Ascending aorta (tissue), 2 donors: Measurements from ENCODE around the gene MICU1. TPM values are rescaled to one million over a fixed set of nuclear protein-coding genes. Genes with fewer than 3 reads are reported as not detected.
"Not testable (repeated sequence)": the region's sequence is repeated elsewhere in the genome, so short reads cannot be mapped to it uniquely, and the experiment has no call there.

Experiments used
- DNase-seq, 2 donors: peaks; one replicate each; pipeline ENCODE4 v3.0.0-alpha.2; 2019; ENCODE audit warnings: low spot score in 2 of 2
- H3K27ac ChIP-seq, 2 donors: fragments of 200-600 bp; sonication (generic); one replicate each; pipeline ENCODE4 v1.5.1; 2016 to 2017; ENCODE audit warnings: mild to moderate bottlenecking in 1 of 2
- H3K27me3 ChIP-seq: fragments of 200-600 bp; sonication (generic); one replicate; pipeline ENCODE4 v1.5.1; 2017
- H3K36me3 ChIP-seq, 2 donors: fragments of 200-600 bp; sonication (generic); one replicate each; pipeline ENCODE4 v1.5.1; 2016
- H3K4me1 ChIP-seq, 2 donors: fragments of 200-600 bp; sonication (generic); one replicate each; pipeline ENCODE4 v1.5.1; 2016 to 2017; ENCODE audit warnings: mild to moderate bottlenecking in 1 of 2
- H3K4me3 ChIP-seq, 2 donors: fragments of 200-600 bp; sonication (generic); one replicate each; pipeline ENCODE4 v1.5.1; 2016 to 2017; ENCODE audit warnings: mild to moderate bottlenecking in 1 of 2
- H3K9me3 ChIP-seq, 2 donors: fragments of 200-600 bp; sonication (generic); one replicate each; pipeline ENCODE4 v1.5.1; 2016
- CTCF ChIP-seq, 3 experiments: fragments of 200-600 bp in 2 of 3; fragments of 450-650 bp in 1 of 3; sonication (generic) in 2 of 3; IDR thresholded peaks; one replicate each; pipeline ENCODE4 v1.5.1; 2016 to 2019; ENCODE audit warnings: antibody characterized with exemption in 3 of 3, mild to moderate bottlenecking in 1 of 3, moderate library complexity in 1 of 3
- intact Hi-C: fragments of 100-400 bp; cut with DNase I; formaldehyde crosslinking; loops from one replicate; pipeline ENCODE4 v1.15.1; 2023
- total RNA-seq: library from RNA; depleted of rRNA; stranded (reverse); fragments of >200 nt; gene quantifications from one replicate; pipeline ENCODE4 v1.1.0, GENCODE V29; 2016

Gene MICU1
- total RNA-seq, 1 donor from 2014 or later, result 18.9 TPM

GRCh38 chr10:72407927-72408600 is 217.8 kb downstream of the MICU1 start:
- no peak for DNase-seq
- no peak for TF ChIP-seq CTCF (IDR thresholded peaks at IDR 0.05)
- Histone ChIP-seq H3K27ac (no peak overlapping the region), H3K36me3 (peaks cover 0 to 6% of the 10 kb centered on the region in 2 donors), H3K9me3 (no peaks in the 10 kb centered on the region), H3K4me3 (no peak overlapping the region), H3K4me1 (no peaks in the 10 kb centered on the region), H3K27me3 (no peaks in the 10 kb centered on the region)
- intact Hi-C loops, result no loop called here

- TF ChIP-seq CTCF (IDR thresholded peaks at IDR 0.05), result no peak
- Histone ChIP-seq H3K27me3 (no peaks in the 10 kb centered on the region), H3K36me3 (peaks cover 0 to 6% of the 10 kb centered on the region in 2 donors), H3K27ac (no peak overlapping the region), H3K4me1 (no peaks in the 10 kb centered on the region), H3K4me3 (no peak overlapping the region), H3K9me3 (no peaks in the 10 kb centered on the region)
- DNase-seq, result no peak
- intact Hi-C loops, result no loop called here
Measured at GRCh38 chr10:72407471-72407870, 218.4 kb downstream of the MICU1 start.

GRCh38 chr10:72395581-72395980 is 230.3 kb downstream of the MICU1 start:
- H3K9me3 ChIP-seq, intact Hi-C loops, DNase-seq, H3K36me3 ChIP-seq, H3K4me3 ChIP-seq, H3K27ac ChIP-seq, H3K27me3 ChIP-seq, H3K4me1 ChIP-seq: not testable (repeated sequence)

- intact Hi-C loops, result no loop called here
- Histone ChIP-seq H3K27ac (no peak overlapping the region), H3K9me3 (no peaks in the 10 kb centered on the region), H3K4me1 (no peaks in the 10 kb centered on the region), H3K4me3 (no peak overlapping the region), H3K36me3 (peaks cover 0 to 4% of the 10 kb centered on the region in 2 donors), H3K27me3 (no peaks in the 10 kb centered on the region)
- no peak for TF ChIP-seq CTCF (IDR thresholded peaks at IDR 0.05)
- DNase-seq, result no peak
Measured at GRCh38 chr10:72392571-72392970, 233.3 kb downstream of the MICU1 start.

- Histone ChIP-seq H3K36me3 (peaks cover 0 to 4% of the 10 kb centered on the region in 2 donors), H3K9me3 (no peaks in the 10 kb centered on the region), H3K4me3 (no peak overlapping the region), H3K4me1 (no peaks in the 10 kb centered on the region), H3K27me3 (no peaks in the 10 kb centered on the region), H3K27ac (no peak overlapping the region)
- intact Hi-C loops, result no loop called here
- DNase-seq, result no peak
- no peak for TF ChIP-seq CTCF (IDR thresholded peaks at IDR 0.05)
Measured at GRCh38 chr10:72390764-72391163, 235.1 kb downstream of the MICU1 start.

- Histone ChIP-seq H3K9me3 (no peaks in the 10 kb centered on the region), H3K27ac (no peak overlapping the region), H3K27me3 (no peaks in the 10 kb centered on the region), H3K4me1 (no peaks in the 10 kb centered on the region), H3K4me3 (no peak overlapping the region), H3K36me3 (no peaks in the 10 kb centered on the region)
- intact Hi-C loops, result no loop called here
- no peak for TF ChIP-seq CTCF (IDR thresholded peaks at IDR 0.05)
- DNase-seq, result no peak
Measured at GRCh38 chr10:72389716-72390115, 236.2 kb downstream of the MICU1 start.
